ENCODE results near the gene SPATA25.

Gene SPATA25

DNA sequence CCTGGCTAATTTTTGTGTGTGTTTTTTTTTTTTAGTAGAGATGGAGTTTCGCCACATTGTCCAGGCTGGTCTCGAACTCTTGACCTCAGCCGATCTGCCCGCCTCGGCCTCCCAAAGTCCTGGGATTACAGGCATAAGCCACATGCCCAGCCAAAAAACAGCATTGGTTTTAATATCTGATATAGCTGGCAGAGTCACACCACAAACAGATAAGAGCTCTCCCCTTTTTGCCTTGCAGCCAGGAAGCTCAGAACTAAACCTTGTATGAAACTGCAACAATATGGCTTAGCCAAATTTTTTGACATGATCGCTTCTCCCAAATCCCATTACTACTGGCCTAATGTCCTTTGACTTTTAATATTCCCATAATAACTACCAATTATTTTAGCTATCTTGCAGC, 35.1 kb downstream of the SPATA25 start:
- no peak overlapping the region for H3K4me3 ChIP-seq (ENCODE audit: control insufficient read depth, low read depth, low read length)
- no peak for DNase-seq (ENCODE audit: low read depth)

DNA sequence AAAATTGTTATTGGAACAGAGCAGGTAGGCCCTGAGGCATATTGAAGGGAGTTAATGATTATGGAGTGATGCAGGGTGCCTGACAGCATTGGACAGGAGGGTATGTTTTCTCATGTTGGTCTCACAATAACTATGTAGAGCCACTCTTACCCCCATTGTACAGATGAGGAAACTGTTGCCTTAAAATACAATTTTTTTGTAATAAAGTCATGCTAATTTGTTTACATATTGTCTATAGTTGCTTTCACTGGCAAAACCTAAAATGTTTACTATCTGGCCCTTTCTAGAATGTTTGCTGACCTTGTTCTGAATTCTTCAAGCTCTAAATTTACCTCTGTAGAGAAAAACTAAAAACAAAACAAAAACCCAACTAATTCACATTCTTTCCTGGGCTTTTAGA, 35.9 kb downstream of the SPATA25 start:
- H3K4me3 ChIP-seq (ENCODE audit: control insufficient read depth, low read depth, low read length), result no peak overlapping the region
- no peak for DNase-seq (ENCODE audit: low read depth)
- TF ChIP-seq, protein P1, sequence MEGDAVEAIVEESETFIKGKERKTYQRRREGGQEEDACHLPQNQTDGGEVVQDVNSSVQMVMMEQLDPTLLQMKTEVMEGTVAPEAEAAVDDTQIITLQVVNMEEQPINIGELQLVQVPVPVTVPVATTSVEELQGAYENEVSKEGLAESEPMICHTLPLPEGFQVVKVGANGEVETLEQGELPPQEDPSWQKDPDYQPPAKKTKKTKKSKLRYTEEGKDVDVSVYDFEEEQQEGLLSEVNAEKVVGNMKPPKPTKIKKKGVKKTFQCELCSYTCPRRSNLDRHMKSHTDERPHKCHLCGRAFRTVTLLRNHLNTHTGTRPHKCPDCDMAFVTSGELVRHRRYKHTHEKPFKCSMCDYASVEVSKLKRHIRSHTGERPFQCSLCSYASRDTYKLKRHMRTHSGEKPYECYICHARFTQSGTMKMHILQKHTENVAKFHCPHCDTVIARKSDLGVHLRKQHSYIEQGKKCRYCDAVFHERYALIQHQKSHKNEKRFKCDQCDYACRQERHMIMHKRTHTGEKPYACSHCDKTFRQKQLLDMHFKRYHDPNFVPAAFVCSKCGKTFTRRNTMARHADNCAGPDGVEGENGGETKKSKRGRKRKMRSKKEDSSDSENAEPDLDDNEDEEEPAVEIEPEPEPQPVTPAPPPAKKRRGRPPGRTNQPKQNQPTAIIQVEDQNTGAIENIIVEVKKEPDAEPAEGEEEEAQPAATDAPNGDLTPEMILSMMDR (IDR thresholded peaks at IDR 0.05; ENCODE audit: control insufficient read depth, insufficient read depth, low read depth, low read length, missing control alignments), result no peak

More for the DNA sequence above, 35.1 kb downstream of the SPATA25 start:
- TF ChIP-seq, protein P1 (IDR thresholded peaks at IDR 0.05; ENCODE audit: control insufficient read depth, insufficient read depth, low read depth, low read length, missing control alignments), result no peak

DNA sequence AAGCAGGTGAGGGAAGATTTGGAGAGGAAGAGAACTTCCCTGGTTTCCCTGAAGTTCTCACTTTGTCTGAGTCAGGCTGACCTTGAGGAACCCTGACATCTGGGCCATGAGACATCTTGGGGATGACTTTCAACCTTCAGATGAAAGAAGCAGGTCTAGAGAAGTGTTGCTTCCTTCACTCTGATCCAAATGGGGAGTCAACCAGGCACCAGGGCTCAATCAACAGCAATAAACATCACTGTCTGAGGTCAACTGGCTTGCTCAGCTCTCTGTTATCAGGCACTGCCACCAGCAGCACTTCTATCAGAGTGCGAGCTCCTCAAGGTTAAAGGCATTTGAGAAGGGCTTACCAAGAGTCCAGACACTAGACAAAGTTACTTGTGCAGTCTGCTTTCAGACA, 36.5 kb downstream of the SPATA25 start:
- TF ChIP-seq, protein P1 (IDR thresholded peaks at IDR 0.05; ENCODE audit: control insufficient read depth, insufficient read depth, low read depth, low read length, missing control alignments), result no peak
- DNase-seq (ENCODE audit: low read depth), result no peak
- H3K4me3 ChIP-seq (ENCODE audit: control insufficient read depth, low read depth, low read length), result no peak overlapping the region

DNA sequence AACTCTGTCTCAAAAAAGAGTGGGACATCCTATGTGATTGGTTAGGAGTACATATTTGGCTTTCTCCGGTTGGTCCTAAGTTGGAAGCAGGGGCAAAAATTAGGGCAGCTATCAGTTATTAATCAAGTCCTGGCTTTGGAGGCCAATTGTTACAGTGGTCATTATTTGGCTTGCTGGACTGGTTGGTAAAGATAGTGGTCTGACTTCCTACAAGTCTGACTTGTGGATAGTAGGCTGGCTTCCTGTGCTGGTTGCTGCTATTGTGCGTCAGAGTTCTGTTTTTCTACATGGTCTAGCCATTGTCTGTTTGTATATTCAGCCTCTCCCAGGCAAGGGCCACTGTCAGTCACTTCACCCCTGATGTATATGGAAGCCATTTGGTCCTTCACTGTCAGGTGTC, 37.2 kb downstream of the SPATA25 start:
- TF ChIP-seq, protein P1 (IDR thresholded peaks at IDR 0.05; ENCODE audit: control insufficient read depth, insufficient read depth, low read depth, low read length, missing control alignments), result no peak

DNA sequence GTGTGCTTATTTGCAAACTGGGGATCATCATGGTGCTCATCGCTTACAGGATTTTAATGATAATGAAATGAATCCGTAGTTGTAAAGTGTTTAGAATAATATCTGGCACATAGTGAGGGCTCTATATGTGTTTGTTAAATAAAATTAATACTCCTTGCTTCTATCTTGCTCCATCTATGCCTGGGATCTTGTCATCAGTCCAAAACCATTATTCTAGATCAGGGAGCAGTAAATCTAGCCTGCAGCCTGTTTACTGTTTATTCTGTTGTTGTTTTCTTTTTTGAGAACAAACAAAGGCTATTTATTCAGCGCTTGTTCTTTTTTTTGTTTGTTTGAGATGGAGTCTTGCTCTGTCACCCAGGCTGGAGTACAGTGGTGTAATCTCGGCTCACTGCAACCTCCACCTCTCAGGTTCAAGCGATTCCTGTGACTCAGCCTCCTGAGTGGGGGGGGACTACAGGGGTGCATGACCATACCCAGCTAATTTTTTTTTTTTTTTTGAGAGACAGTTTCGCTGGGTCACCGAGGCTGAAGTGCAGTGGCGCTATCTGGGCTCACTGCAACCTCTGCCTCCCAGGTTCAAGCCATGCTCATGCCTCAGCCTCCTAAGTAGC, 38.3 kb downstream of the SPATA25 start:
- DNase-seq (ENCODE audit: low read depth), result no peak
- TF ChIP-seq, protein P1 (IDR thresholded peaks at IDR 0.05; ENCODE audit: control insufficient read depth, insufficient read depth, low read depth, low read length, missing control alignments), result no peak
- no peak overlapping the region for H3K4me3 ChIP-seq (ENCODE audit: control insufficient read depth, low read depth, low read length)

More for the DNA sequence above, 37.2 kb downstream of the SPATA25 start:
- no peak for DNase-seq (ENCODE audit: low read depth)
- no peak overlapping the region for H3K4me3 ChIP-seq (ENCODE audit: control insufficient read depth, low read depth, low read length)

DNA sequence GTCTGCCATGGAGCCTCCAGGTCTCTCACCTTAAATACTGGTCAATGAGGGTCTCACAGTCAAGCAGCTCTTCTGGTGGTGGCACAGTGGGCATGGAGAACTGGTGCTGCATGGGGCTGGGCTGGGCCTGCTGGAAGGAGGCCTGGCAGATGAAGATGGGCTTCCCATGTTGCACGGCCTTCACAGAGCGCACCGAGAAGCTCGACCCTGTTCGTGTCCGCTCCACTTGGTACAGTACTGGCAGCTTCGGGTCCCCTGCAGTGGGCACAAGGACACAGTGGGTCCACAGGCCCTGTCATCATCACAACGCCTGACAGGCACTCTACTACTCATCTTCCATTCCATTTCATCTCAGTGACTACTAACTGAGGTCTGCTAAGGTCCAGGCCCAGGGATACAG, 39.0 kb downstream of the SPATA25 start:
- no peak overlapping the region for H3K4me3 ChIP-seq (ENCODE audit: control insufficient read depth, low read depth, low read length)
- DNase-seq (ENCODE audit: low read depth), result no peak
- TF ChIP-seq, protein P1 (IDR thresholded peaks at IDR 0.05; ENCODE audit: control insufficient read depth, insufficient read depth, low read depth, low read length, missing control alignments), result no peak

Data from AG09309 (cell line).